H9 (cell line): ENCODE data around the gene MARK2. TPM values are rescaled to one million over a fixed set of nuclear protein-coding genes. Genes with fewer than 3 reads are reported as not detected.

ENCODE experiments used
- DNase-seq: peaks from one replicate; pipeline ENCODE4 v3.0.0-alpha.2; 2017
- H2AFZ ChIP-seq: one replicate; pipeline ENCODE4 v1.6.1; 2013; ENCODE audit warnings: mild to moderate bottlenecking, low read length, control low read depth, moderate library complexity
- H2AK5ac ChIP-seq: 2 replicates; pipeline ENCODE4 v1.6.1; 2013; ENCODE audit warnings: low read length, control low read depth, mixed read lengths; ENCODE audit not compliant: insufficient read length
- H2BK120ac ChIP-seq: one replicate; pipeline ENCODE4 v1.6.1; 2013; ENCODE audit warnings: low read depth, mild to moderate bottlenecking, low read length, control low read depth, inconsistent platforms; ENCODE audit not compliant: poor library complexity, severe bottlenecking
- H2BK12ac ChIP-seq: 2 replicates; pipeline ENCODE4 v1.6.1; 2013; ENCODE audit warnings: low read length, control low read depth, mixed read lengths, low read depth; ENCODE audit not compliant: insufficient read length
- H2BK15ac ChIP-seq: 2 replicates; pipeline ENCODE4 v1.6.1; 2013; ENCODE audit warnings: low read depth, low read length, control low read depth
- H2BK20ac ChIP-seq: one replicate; pipeline ENCODE4 v1.6.1; 2013; ENCODE audit warnings: low read depth, mild to moderate bottlenecking, low read length, control low read depth, inconsistent platforms; ENCODE audit not compliant: poor library complexity, severe bottlenecking
- H2BK5ac ChIP-seq: 2 replicates; pipeline ENCODE4 v1.6.1; 2013; ENCODE audit warnings: low read length, control low read depth, mixed read lengths; ENCODE audit not compliant: insufficient read length
- H3K14ac ChIP-seq: 2 replicates; pipeline ENCODE4 v1.6.1; 2013; ENCODE audit warnings: low read length, control low read depth; ENCODE audit not compliant: insufficient read depth
- H3K18ac ChIP-seq: 2 replicates; pipeline ENCODE4 v1.6.1; 2013; ENCODE audit warnings: low read depth, mild to moderate bottlenecking, mixed read lengths, low read length, control low read depth; ENCODE audit not compliant: insufficient read length
- H3K23ac ChIP-seq: 2 replicates; pipeline ENCODE4 v1.6.1; 2013; ENCODE audit warnings: low read length, control low read depth, mixed read lengths, low read depth; ENCODE audit not compliant: insufficient read length
- H3K23me2 ChIP-seq: 2 replicates; pipeline ENCODE4 v1.6.1; 2013; ENCODE audit warnings: low read depth, mild to moderate bottlenecking, mixed read lengths, low read length, control low read depth; ENCODE audit not compliant: insufficient read length, poor library complexity, severe bottlenecking
- H3K27ac ChIP-seq: 2 replicates; pipeline ENCODE4 v1.5.1; 2013; ENCODE audit warnings: low read length, control low read depth, mixed read lengths, low read depth; ENCODE audit not compliant: insufficient read length
- H3K27me3 ChIP-seq: 2 replicates; pipeline ENCODE4 v1.6.1; 2013; ENCODE audit warnings: low read length, control low read depth, inconsistent platforms; ENCODE audit not compliant: insufficient read depth
- H3K4ac ChIP-seq: 2 replicates; pipeline ENCODE4 v1.6.1; 2013; ENCODE audit warnings: low read depth, mild to moderate bottlenecking, control low read depth, inconsistent platforms, low read length, moderate library complexity
- H3K4me1 ChIP-seq: 2 replicates; pipeline ENCODE4 v1.6.1; 2013; ENCODE audit warnings: low read length, control low read depth, inconsistent platforms; ENCODE audit not compliant: insufficient read depth
- H3K4me2 ChIP-seq: 2 replicates; pipeline ENCODE4 v1.6.1; 2013; ENCODE audit warnings: low read length, control low read depth, mixed read lengths; ENCODE audit not compliant: insufficient read length, insufficient read depth
- H3K56ac ChIP-seq: 2 replicates; pipeline ENCODE4 v1.6.1; 2013; ENCODE audit warnings: low read depth, mild to moderate bottlenecking, mixed read lengths, low read length, control low read depth; ENCODE audit not compliant: insufficient read length
- H3K79me1 ChIP-seq: 2 replicates; pipeline ENCODE4 v1.6.1; 2013; ENCODE audit warnings: low read depth, mild to moderate bottlenecking, moderate library complexity, low read length, control low read depth, inconsistent platforms; ENCODE audit not compliant: insufficient read depth, poor library complexity, severe bottlenecking
- H3K79me2 ChIP-seq: 2 replicates; pipeline ENCODE4 v1.6.1; 2013; ENCODE audit warnings: low read length, control low read depth, inconsistent platforms; ENCODE audit not compliant: insufficient read depth
- H3K9ac ChIP-seq: 2 replicates; pipeline ENCODE4 v1.6.1; 2013; ENCODE audit warnings: low read length, control low read depth, mixed read lengths; ENCODE audit not compliant: insufficient read length; ENCODE audit errors: extremely low read depth
- H3K9me3 ChIP-seq: one replicate; pipeline ENCODE4 v1.6.1; 2013; ENCODE audit warnings: low read depth, low read length, inconsistent platforms; ENCODE audit not compliant: control insufficient read depth
- H3T11ph ChIP-seq: one replicate; pipeline ENCODE4 v1.6.1; 2013; ENCODE audit warnings: mild to moderate bottlenecking, low read length, control low read depth, inconsistent platforms
- H4K20me1 ChIP-seq: one replicate; pipeline ENCODE4 v1.6.1; 2013; ENCODE audit not compliant: control insufficient read depth, insufficient read length, insufficient read depth
- H4K5ac ChIP-seq: 2 replicates; pipeline ENCODE4 v1.6.1; 2013; ENCODE audit warnings: low read depth, mild to moderate bottlenecking, mixed read lengths, low read length, control low read depth; ENCODE audit not compliant: insufficient read length
- H4K8ac ChIP-seq: replicated peaks from 2 replicates; pipeline ENCODE4 v1.6.1; 2013; ENCODE audit warnings: low read length, control low read depth, mixed read lengths, low read depth; ENCODE audit not compliant: insufficient read length
- H4K91ac ChIP-seq: 2 replicates; pipeline ENCODE4 v1.6.1; 2013; ENCODE audit warnings: low read depth, mild to moderate bottlenecking, moderate library complexity, mixed read lengths, low read length, control low read depth; ENCODE audit not compliant: insufficient read length
- H3K27ac Mint-ChIP-seq, 3 experiments: 2 replicates in 2 of 3; 3 replicates in 1 of 3; pipeline ENCODE4 v1.8.0; 2020 to 2021; ENCODE audit warnings: mixed read lengths in 3 of 3, mild to moderate bottlenecking in 1 of 3, moderate library complexity in 1 of 3
- H3K27me3 Mint-ChIP-seq: 2 replicates; pipeline ENCODE4 v1.8.0; 2021; ENCODE audit warnings: low read depth, mild to moderate bottlenecking, moderate library complexity, mixed read lengths
- H3K36me3 Mint-ChIP-seq, 3 experiments: 2 replicates in 2 of 3; 3 replicates in 1 of 3; pipeline ENCODE4 v1.8.0; 2020 to 2021; ENCODE audit warnings: low read depth in 3 of 3, mixed read lengths in 3 of 3; ENCODE audit not compliant: insufficient read depth in 1 of 3
- H3K4me1 Mint-ChIP-seq, 2 experiments: 2 replicates each; pipeline ENCODE4 v1.8.0; 2020; ENCODE audit warnings: mixed read lengths in 2 of 2
- H3K4me3 Mint-ChIP-seq, 2 experiments: 2 replicates in 1 of 2; 3 replicates in 1 of 2; pipeline ENCODE4 v1.8.0; 2020 to 2021; ENCODE audit warnings: mild to moderate bottlenecking in 2 of 2, mixed read lengths in 2 of 2, moderate library complexity in 1 of 2
- H3K9me3 Mint-ChIP-seq, 2 experiments: 2 replicates in 1 of 2; 3 replicates in 1 of 2; pipeline ENCODE4 v1.8.0; 2020; ENCODE audit warnings: mild to moderate bottlenecking in 2 of 2, mixed read lengths in 2 of 2, moderate library complexity in 1 of 2
- WGBS: extraction: QIAGEN DNeasy Blood & Tissue Kit; methylation state at CpG from one replicate; pipeline ENCODE4 v1.1.7; 2013; ENCODE audit warnings: missing lambda C conversion rate, low lambda C conversion rate, mixed read lengths; ENCODE audit not compliant: insufficient read length; ENCODE audit errors: extremely low coverage; 5-methylcytosine and 5-hydroxymethylcytosine counted together
- total RNA-seq: library from RNA; stranded (reverse); gene quantifications from 2 replicates; pipeline ENCODE4 v1.2.1, GENCODE V29; 2021
- TF ChIP-seq, protein P1 (sequence below): fragments of 200-600 bp; sonication (generic); conservative IDR thresholded peaks from 3 replicates; pipeline ENCODE4 v1.8.0; 2021; ENCODE audit warnings: antibody characterized with exemption, mild to moderate bottlenecking

The MARK2 gene
- total RNA-seq, 1 experiment from 2014 or later: 45.7 TPM

DNA sequence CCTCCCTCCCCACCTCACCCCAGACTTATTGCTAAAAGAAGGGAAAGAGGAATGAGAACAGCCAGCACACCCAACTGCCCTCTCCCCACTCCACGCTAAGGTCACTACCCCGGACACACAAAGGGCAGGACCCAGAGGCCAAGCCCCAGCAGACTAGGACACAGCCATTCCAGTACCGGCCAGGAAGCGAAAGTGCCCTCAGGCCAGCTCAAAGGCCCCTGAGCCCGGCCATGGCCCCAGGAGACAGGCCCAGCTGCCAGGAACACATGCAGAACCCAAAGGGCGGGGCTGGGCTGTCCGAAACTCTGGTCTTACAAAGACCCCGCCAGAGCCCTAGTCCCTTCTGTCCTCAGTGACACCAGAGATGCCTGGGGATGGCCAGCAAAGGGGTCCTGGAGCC lies 72.5 kb downstream of the MARK2 start:
- Histone ChIP-seq H3T11ph (no peak overlapping the region), H3K23me2 (peaks cover 11% of the 10 kb centered on the region), H3K79me1 (no peaks in the 10 kb centered on the region), H3K14ac (no peak overlapping the region), H3K27ac (no peak overlapping the region), H2BK120ac (no peak overlapping the region), H4K8ac (no peak overlapping the region), H4K5ac (no peak overlapping the region), H3K18ac (no peak overlapping the region), H3K4me2 (no peak overlapping the region), H3K79me2 (peaks cover 5% of the 10 kb centered on the region; the same call in 1 of the 2 replicates), H2BK15ac (no peak overlapping the region), H2BK5ac (no peak overlapping the region), H2BK20ac (no peak overlapping the region), H4K20me1 (no peaks in the 10 kb centered on the region), H3K4ac (no peak overlapping the region), H2BK12ac (no peak overlapping the region), H2AFZ (no peak overlapping the region), H2AK5ac (no peak overlapping the region), H3K27me3 (no peaks in the 10 kb centered on the region), H3K4me1 (no peaks in the 10 kb centered on the region; the same call in 1 of the 2 replicates), H3K9me3 (no peaks in the 10 kb centered on the region), H3K23ac (no peak overlapping the region), H4K91ac (no peak overlapping the region), H3K56ac (no peak overlapping the region), H3K9ac (no peak overlapping the region)
- Mint-ChIP-seq H3K4me3 (no peak overlapping the region; a peak in 1 of 5 replicates), H3K4me1 (peaks cover 33 to 63% of the 10 kb centered on the region in 2 experiments), H3K27ac (peak overlapping the region in 2 of 3 experiments; percentile 82 to 90; a peak in 2 of 7 replicates), H3K27me3 (no peaks in the 10 kb centered on the region; the same call in 1 of the 2 replicates), H3K36me3 (peaks cover 15 to 35% (median 31%) of the 10 kb centered on the region in 3 experiments; a peak in 6 of 7 replicates), H3K9me3 (no peaks in the 10 kb centered on the region)
- WGBS: no CpG with 5 or more reads among the region's 8 CpGs
- DNase-seq: peak; percentile 48
- TF ChIP-seq, protein P1, sequence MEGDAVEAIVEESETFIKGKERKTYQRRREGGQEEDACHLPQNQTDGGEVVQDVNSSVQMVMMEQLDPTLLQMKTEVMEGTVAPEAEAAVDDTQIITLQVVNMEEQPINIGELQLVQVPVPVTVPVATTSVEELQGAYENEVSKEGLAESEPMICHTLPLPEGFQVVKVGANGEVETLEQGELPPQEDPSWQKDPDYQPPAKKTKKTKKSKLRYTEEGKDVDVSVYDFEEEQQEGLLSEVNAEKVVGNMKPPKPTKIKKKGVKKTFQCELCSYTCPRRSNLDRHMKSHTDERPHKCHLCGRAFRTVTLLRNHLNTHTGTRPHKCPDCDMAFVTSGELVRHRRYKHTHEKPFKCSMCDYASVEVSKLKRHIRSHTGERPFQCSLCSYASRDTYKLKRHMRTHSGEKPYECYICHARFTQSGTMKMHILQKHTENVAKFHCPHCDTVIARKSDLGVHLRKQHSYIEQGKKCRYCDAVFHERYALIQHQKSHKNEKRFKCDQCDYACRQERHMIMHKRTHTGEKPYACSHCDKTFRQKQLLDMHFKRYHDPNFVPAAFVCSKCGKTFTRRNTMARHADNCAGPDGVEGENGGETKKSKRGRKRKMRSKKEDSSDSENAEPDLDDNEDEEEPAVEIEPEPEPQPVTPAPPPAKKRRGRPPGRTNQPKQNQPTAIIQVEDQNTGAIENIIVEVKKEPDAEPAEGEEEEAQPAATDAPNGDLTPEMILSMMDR: no peak
